CD4-positive, alpha-beta T cell treated with Interleukin-15 for 1 hour (primary cell): Measurements from ENCODE around the gene RUNX2.
"Not testable (repeated sequence)": the region's sequence is repeated elsewhere in the genome, so short reads cannot be mapped to it uniquely, and the experiment has no call there.

Source experiments
- DNase-seq: peaks from one replicate; pipeline ENCODE4 v3.0.0-alpha.2; 2020

RUNX2 gene

GRCh38 chr6:45462190-45463134 is 134.3 kb downstream of the RUNX2 start:
- no peak for DNase-seq

- DNase-seq = no peak
These were observed 136.6 kb downstream of the RUNX2 start for GRCh38 chr6:45464685-45465084.

GRCh38 chr6:45466686-45467085 is 138.6 kb downstream of the RUNX2 start:
- DNase-seq = no peak

- DNase-seq = not testable (repeated sequence)
These were observed 139.3 kb downstream of the RUNX2 start for GRCh38 chr6:45467417-45467816.

GRCh38 chr6:45467853-45468252 is 139.7 kb downstream of the RUNX2 start:
- no peak for DNase-seq

GRCh38 chr6:45469663-45470062 is 141.5 kb downstream of the RUNX2 start:
- no peak for DNase-seq

GRCh38 chr6:45470131-45470738 is 142.1 kb downstream of the RUNX2 start:
- DNase-seq = no peak

- no peak for DNase-seq
These were observed 144.3 kb downstream of the RUNX2 start for GRCh38 chr6:45472382-45472781.

- no peak for DNase-seq
These were observed 145.2 kb downstream of the RUNX2 start for GRCh38 chr6:45473121-45473993.

GRCh38 chr6:45474376-45474775 is 146.2 kb downstream of the RUNX2 start:
- no peak for DNase-seq

GRCh38 chr6:45476341-45476740 is 148.2 kb downstream of the RUNX2 start:
- no peak for DNase-seq

GRCh38 chr6:45477278-45477677 is 149.1 kb downstream of the RUNX2 start:
- no peak for DNase-seq

GRCh38 chr6:45477790-45478189 is 149.7 kb downstream of the RUNX2 start:
- DNase-seq = no peak

- no peak for DNase-seq
These were observed 150.1 kb downstream of the RUNX2 start for GRCh38 chr6:45478240-45478639.

GRCh38 chr6:45479834-45480751 is 152.0 kb downstream of the RUNX2 start:
- DNase-seq = no peak

- no peak for DNase-seq
These were observed 152.8 kb downstream of the RUNX2 start for GRCh38 chr6:45480752-45481415.

- no peak for DNase-seq
These were observed 154.9 kb downstream of the RUNX2 start for GRCh38 chr6:45483021-45483420.

GRCh38 chr6:45483501-45483900 is 155.4 kb downstream of the RUNX2 start:
- no peak for DNase-seq

GRCh38 chr6:45486736-45487135 is 158.6 kb downstream of the RUNX2 start:
- DNase-seq = no peak

GRCh38 chr6:45487645-45488044 is 159.5 kb downstream of the RUNX2 start:
- no peak for DNase-seq

GRCh38 chr6:45488269-45488668 is 160.1 kb downstream of the RUNX2 start:
- no peak for DNase-seq

- DNase-seq = no peak
These were observed 160.8 kb downstream of the RUNX2 start for GRCh38 chr6:45488889-45489288.
